HL-60 (cell line): Measurements from ENCODE around the gene PANK4.

Source experiments
- DNase-seq, 2 experiments: peaks; one replicate each; pipeline ENCODE4 v3.0.0-alpha.2; 2010 to 2020; ENCODE audit warnings: low read depth in 1 of 2, low spot score in 1 of 2
- H3K27ac ChIP-seq: fragments of 250-450 bp; sonication (Bioruptor Pico); replicated peaks from 2 replicates; pipeline ENCODE4 v1.5.1; 2020; ENCODE audit warnings: mild to moderate bottlenecking, moderate library complexity
- H3K27me3 ChIP-seq: fragments of 250-450 bp; sonication (Bioruptor Pico); 2 replicates; pipeline ENCODE4 v1.5.1; 2021; ENCODE audit warnings: mild to moderate bottlenecking, moderate library complexity; ENCODE audit not compliant: insufficient read depth, poor library complexity, severe bottlenecking
- H3K4me3 ChIP-seq: replicated peaks from 2 replicates; pipeline ENCODE4 v1.5.1; 2011; ENCODE audit warnings: mild to moderate bottlenecking, control low read depth, low read length; ENCODE audit not compliant: insufficient read depth
- GABPA ChIP-seq: IDR thresholded peaks from 2 replicates; pipeline ENCODE4 v1.6.1; 2012; ENCODE audit warnings: low read depth
- POLR2AphosphoS5 ChIP-seq: IDR thresholded peaks from 2 replicates; pipeline ENCODE4 v1.6.1; 2012; ENCODE audit warnings: low read depth
- SPI1 ChIP-seq: IDR thresholded peaks from 2 replicates; pipeline ENCODE4 v1.6.1; 2012; ENCODE audit warnings: low read depth, mild to moderate bottlenecking, borderline replicate concordance
- TF ChIP-seq, protein P1 (sequence below): IDR thresholded peaks from one replicate; pipeline ENCODE4 v1.5.1; 2011; ENCODE audit warnings: low read length, control low read depth, inconsistent platforms; ENCODE audit not compliant: insufficient read depth
- TF ChIP-seq, protein P2 (sequence below): IDR thresholded peaks from 2 replicates; pipeline ENCODE4 v1.6.1; 2012; ENCODE audit warnings: low read depth; ENCODE audit not compliant: insufficient replicate concordance

The PANK4 gene

DNA sequence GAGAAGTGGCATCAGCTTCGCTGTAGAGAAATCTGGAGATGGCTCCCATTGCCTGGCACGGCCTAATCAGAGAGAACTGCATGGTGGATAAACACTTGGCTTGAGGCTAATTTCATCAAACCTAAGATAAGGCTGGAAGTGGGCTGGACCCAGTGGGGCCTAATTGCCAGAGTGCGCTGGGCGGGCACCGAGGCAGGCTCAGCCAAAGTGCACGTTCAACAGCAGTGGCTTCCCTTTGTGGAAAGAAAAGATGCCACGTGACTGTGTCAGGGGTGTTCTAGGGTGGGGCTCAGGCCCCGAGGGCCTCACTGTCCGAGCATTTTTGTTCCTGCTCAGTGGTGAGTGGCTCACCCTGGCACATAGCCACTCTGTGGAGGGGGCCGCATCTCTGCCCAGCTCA, 44.5 kb downstream of the PANK4 start:
- no peaks in the 10 kb centered on the region for H3K27me3 ChIP-seq
- TF ChIP-seq, protein P1, sequence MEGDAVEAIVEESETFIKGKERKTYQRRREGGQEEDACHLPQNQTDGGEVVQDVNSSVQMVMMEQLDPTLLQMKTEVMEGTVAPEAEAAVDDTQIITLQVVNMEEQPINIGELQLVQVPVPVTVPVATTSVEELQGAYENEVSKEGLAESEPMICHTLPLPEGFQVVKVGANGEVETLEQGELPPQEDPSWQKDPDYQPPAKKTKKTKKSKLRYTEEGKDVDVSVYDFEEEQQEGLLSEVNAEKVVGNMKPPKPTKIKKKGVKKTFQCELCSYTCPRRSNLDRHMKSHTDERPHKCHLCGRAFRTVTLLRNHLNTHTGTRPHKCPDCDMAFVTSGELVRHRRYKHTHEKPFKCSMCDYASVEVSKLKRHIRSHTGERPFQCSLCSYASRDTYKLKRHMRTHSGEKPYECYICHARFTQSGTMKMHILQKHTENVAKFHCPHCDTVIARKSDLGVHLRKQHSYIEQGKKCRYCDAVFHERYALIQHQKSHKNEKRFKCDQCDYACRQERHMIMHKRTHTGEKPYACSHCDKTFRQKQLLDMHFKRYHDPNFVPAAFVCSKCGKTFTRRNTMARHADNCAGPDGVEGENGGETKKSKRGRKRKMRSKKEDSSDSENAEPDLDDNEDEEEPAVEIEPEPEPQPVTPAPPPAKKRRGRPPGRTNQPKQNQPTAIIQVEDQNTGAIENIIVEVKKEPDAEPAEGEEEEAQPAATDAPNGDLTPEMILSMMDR: no peak
- TF ChIP-seq POLR2AphosphoS5: no peak
- no peak overlapping the region for H3K27ac ChIP-seq
- H3K4me3 ChIP-seq: no peak overlapping the region
- no peak for DNase-seq

DNA sequence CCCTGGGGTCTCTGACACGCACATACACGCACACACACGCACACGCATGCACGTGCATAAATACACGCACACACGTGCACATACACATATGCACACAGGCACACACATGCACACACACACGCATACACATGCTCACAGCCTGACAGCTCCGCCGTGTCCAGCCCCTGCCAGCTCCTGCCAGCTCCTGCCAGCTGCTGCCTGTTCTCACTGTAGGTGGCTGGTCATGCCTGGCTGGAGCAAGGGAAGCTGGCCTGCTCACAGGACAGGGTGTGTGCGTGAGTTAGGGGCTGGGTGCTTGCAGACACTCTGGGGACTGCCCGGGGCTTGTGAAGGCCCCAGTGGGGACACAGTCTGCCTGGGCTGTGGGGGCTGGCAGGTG, 45.4 kb downstream of the PANK4 start:
- H3K27ac ChIP-seq: no peak overlapping the region
- H3K27me3 ChIP-seq: no peaks in the 10 kb centered on the region
- H3K4me3 ChIP-seq: no peak overlapping the region
- TF ChIP-seq GABPA (no peak), SPI1 (no peak), POLR2AphosphoS5 (no peak)
- TF ChIP-seq, protein P1: no peak
- TF ChIP-seq, protein P2, sequence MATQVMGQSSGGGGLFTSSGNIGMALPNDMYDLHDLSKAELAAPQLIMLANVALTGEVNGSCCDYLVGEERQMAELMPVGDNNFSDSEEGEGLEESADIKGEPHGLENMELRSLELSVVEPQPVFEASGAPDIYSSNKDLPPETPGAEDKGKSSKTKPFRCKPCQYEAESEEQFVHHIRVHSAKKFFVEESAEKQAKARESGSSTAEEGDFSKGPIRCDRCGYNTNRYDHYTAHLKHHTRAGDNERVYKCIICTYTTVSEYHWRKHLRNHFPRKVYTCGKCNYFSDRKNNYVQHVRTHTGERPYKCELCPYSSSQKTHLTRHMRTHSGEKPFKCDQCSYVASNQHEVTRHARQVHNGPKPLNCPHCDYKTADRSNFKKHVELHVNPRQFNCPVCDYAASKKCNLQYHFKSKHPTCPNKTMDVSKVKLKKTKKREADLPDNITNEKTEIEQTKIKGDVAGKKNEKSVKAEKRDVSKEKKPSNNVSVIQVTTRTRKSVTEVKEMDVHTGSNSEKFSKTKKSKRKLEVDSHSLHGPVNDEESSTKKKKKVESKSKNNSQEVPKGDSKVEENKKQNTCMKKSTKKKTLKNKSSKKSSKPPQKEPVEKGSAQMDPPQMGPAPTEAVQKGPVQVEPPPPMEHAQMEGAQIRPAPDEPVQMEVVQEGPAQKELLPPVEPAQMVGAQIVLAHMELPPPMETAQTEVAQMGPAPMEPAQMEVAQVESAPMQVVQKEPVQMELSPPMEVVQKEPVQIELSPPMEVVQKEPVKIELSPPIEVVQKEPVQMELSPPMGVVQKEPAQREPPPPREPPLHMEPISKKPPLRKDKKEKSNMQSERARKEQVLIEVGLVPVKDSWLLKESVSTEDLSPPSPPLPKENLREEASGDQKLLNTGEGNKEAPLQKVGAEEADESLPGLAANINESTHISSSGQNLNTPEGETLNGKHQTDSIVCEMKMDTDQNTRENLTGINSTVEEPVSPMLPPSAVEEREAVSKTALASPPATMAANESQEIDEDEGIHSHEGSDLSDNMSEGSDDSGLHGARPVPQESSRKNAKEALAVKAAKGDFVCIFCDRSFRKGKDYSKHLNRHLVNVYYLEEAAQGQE: no peak
- no peak for DNase-seq

DNA sequence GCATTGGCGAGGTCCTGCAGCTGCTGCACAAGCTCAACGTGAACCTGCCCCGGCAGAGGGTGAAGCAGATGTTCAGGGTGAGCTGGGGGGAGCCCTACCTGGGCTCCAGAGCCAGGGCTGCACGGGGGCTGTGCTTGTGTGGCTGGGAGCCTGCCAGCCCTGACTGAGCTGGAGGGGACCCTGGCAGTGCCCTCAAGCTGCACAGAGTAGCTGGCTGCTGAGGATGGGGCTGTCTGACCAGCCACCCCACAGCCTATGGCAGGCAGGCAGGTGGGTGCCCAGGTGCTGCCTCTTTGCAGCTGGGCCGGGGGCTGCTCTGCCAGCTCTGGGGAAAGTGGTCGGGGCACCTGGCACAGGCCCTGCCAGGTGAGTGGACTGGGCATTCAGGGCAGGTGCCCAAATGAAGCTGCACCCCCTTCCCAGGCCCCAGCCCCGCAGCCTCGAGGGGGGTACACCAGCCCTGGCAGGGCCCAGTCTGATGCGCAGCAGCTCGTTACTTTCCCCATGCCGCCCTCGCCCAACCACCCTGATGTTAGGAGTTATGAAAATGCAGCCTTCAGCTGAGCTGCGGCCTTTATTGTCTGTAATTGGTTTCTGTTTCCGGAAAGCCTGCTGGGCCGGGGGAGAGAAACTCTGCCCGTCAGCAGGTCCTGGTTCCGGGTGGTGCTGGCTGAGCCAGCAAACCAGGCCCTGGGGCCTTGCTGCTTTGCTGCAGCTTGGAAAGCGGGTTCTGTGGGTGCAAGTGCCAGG, 46.0 kb downstream of the PANK4 start:
- H3K4me3 ChIP-seq: no peak overlapping the region
- TF ChIP-seq SPI1: no peak
- no peak for DNase-seq
- no peaks in the 10 kb centered on the region for H3K27me3 ChIP-seq
- H3K27ac ChIP-seq: no peak overlapping the region

DNA sequence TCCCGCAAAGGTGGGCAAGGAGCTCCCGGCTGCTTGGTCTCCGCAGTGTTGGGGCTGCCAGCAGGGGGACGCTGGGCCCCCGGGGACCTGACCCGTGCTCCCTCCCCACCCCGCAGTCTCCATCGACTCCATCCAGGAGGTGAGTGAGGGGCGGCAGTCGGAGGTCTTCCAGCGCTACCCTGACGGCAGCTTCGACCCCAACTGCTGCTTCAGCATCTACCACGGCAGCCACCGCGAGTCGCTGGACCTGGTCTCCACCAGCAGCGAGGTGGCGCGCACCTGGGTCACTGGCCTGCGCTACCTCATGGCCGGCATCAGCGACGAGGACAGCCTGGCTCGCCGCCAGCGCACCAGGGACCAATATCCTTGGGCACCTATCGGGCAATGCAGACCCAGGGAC, 46.8 kb downstream of the PANK4 start:
- Histone ChIP-seq H3K4me3 (no peak overlapping the region), H3K27ac (no peak overlapping the region), H3K27me3 (no peaks in the 10 kb centered on the region)
- TF ChIP-seq, protein P2: no peak
- TF ChIP-seq POLR2AphosphoS5: no peak
- TF ChIP-seq SPI1: no peak
- no peak for TF ChIP-seq GABPA
- TF ChIP-seq, protein P1: no peak
- no peak for DNase-seq
